ENCODE results near the gene PIAS4.

Gene PIAS4

GRCh38 chr19:4042731-4043082 is 35.2 kb downstream of the PIAS4 start:
- H3K4me3 ChIP-seq (ENCODE audit: low read depth, low read length): no peak overlapping the region
- TF ChIP-seq, protein P1, sequence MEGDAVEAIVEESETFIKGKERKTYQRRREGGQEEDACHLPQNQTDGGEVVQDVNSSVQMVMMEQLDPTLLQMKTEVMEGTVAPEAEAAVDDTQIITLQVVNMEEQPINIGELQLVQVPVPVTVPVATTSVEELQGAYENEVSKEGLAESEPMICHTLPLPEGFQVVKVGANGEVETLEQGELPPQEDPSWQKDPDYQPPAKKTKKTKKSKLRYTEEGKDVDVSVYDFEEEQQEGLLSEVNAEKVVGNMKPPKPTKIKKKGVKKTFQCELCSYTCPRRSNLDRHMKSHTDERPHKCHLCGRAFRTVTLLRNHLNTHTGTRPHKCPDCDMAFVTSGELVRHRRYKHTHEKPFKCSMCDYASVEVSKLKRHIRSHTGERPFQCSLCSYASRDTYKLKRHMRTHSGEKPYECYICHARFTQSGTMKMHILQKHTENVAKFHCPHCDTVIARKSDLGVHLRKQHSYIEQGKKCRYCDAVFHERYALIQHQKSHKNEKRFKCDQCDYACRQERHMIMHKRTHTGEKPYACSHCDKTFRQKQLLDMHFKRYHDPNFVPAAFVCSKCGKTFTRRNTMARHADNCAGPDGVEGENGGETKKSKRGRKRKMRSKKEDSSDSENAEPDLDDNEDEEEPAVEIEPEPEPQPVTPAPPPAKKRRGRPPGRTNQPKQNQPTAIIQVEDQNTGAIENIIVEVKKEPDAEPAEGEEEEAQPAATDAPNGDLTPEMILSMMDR (conservative IDR thresholded peaks at IDR 0.05; ENCODE audit: low read depth, low read length): no peak
- no peak for DNase-seq (ENCODE audit: low read depth)

DNA sequence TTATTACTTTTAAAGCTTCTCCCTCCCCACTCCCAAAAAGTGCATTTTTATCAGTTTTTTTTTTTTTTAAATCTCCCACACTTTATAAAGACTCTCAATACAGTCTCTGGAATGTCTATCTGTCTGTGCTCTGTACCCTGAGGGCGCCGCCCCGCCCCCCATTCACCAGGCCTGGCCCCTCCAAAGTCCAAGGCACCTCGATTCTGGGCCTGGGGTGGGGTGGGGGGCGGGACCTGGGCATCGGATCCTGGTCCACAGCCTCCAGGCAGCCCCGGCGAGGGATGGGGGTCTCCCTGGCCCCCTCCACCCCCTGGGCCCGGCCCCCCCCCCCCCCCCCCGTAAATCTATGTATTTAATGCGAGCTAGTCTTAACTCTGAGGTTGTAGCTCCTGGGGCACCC is 35.9 kb downstream of the PIAS4 start:
- no peak overlapping the region for H3K4me3 ChIP-seq (ENCODE audit: low read depth, low read length)
- TF ChIP-seq, protein P1 (conservative IDR thresholded peaks at IDR 0.05; ENCODE audit: low read depth, low read length): no peak
- no peak for DNase-seq (ENCODE audit: low read depth)

DNA sequence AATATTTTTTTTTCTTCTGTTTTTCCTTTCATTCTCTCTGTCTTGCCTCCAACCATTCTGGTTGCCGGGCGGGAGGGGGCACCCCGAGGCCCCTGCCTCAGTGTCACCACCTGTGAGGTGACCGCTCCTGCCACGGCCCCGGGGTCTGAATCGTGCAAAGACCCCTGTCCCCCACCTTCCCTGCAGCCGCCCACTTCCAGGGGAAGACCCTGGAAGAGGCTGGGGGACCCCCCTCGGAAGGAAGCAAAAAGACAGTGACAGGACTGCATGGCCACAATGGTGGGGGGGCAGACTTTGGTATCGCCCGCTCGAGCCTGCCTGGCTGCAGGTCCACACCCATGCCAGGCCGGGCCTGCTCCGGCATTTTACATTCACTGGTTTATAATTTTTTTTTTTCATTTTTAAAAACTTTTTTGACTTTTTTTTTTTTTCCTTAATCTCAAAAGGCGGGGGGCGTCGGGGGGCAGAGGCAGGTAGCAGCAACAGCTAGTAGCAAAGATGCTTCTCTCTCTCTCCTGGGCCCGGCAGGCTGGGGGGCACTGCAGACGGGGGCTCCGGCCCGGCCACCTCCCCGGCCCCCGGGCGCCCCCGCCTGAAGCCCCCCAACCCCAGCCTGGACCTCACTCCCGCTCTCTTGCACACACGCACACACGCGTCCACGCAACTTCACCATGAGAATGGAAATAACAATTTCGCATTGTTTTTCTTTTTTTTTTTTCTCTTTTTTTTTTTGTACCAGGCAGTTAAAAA is 36.6 kb downstream of the PIAS4 start:
- DNase-seq (ENCODE audit: low read depth): no peak
- no peak overlapping the region for H3K4me3 ChIP-seq (ENCODE audit: low read depth, low read length)
- TF ChIP-seq, protein P1 (conservative IDR thresholded peaks at IDR 0.05; ENCODE audit: low read depth, low read length): no peak

GRCh38 chr19:4044990-4045465 is 37.5 kb downstream of the PIAS4 start:
- no peak for DNase-seq (ENCODE audit: low read depth)
- TF ChIP-seq, protein P1 (conservative IDR thresholded peaks at IDR 0.05; ENCODE audit: low read depth, low read length): no peak
- no peak overlapping the region for H3K4me3 ChIP-seq (ENCODE audit: low read depth, low read length)

DNA sequence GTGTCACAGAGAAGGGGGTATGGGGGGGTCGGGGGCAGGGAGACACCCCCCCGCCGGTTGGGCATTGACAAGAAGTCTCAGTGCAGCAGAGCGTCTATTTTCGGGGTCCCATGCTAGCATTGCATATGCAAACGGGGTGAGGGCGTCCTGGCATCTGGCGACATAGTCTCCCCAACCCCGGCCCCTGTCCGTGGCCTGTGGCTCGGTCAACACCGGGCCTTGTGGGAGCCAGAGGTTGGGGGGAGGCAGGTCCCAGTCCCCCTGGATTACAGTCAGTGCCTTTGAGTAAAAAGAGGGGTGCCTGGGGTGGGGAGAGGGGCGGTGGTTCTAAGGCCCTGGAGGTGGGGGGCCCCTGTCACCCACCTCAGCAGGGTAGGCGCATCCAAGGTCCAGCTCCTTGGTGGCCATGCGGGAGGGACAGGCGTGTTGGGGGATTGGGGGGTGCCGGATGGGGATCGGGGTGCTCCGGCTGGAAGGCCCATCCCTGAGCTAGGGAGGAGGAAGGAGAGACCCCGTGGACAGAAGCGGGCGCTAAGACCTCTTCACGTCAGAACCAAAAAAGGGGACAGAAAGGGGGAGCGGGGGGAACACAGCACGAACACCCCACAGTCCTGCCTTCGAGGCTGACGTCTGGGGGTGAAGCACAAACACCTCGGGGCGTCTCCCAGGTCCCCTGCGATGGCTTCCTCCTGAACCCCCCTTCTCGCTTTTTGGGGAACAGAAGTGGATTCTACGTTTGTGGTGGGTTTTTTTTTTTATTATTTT is 38.2 kb downstream of the PIAS4 start:
- DNase-seq (ENCODE audit: low read depth): no peak
- TF ChIP-seq, protein P1 (conservative IDR thresholded peaks at IDR 0.05; ENCODE audit: low read depth, low read length): no peak
- no peak overlapping the region for H3K4me3 ChIP-seq (ENCODE audit: low read depth, low read length)

- TF ChIP-seq, protein P1 (conservative IDR thresholded peaks at IDR 0.05; ENCODE audit: low read depth, low read length): no peak
- no peak overlapping the region for H3K4me3 ChIP-seq (ENCODE audit: low read depth, low read length)
- no peak for DNase-seq (ENCODE audit: low read depth)
Measured at GRCh38 chr19:4046362-4046691, 38.8 kb downstream of the PIAS4 start.

Data from choroid plexus epithelial cell (primary cell).